K562 treated with DMSO at 1 percent for 4 hours (cell line): ENCODE results near the gene PRICKLE4. TPM values are rescaled to one million over a fixed set of nuclear protein-coding genes. Genes with fewer than 3 reads are reported as not detected.

Experiments used
- total RNA-seq: library from RNA; unstranded; fragments of 300-600 nt; gene quantifications from 2 replicates; pipeline ENCODE4 v1.2.3, GENCODE V29; 2022; ENCODE audit not compliant: insufficient read depth

Gene PRICKLE4
- 1.2 TPM in 1 of 2 replicates, not detected in the other for total RNA-seq

GRCh38 chr6:41780551-41781365 is at the start of gene PRICKLE4:
PRICKLE4 (plus strand) TSS chr6:41780782; CDS start chr6:41783474, 2,692 bp downstream.

GRCh38 chr6:41735427-41736185 is 45.0 kb upstream of the PRICKLE4 start, which contains the start of gene TFEB:
TFEB (minus strand) TSS chr6:41735608; CDS start chr6:41691213, 44,395 bp downstream.

GRCh38 chr6:41747256-41748101 is 33.1 kb upstream of the PRICKLE4 start, which contains the start of gene PGC:
PGC (minus strand) TSS chr6:41747397; CDS start chr6:41747334, 63 bp downstream.

GRCh38 chr6:41779788-41780550 is 613 bp upstream of the PRICKLE4 start, which contains the start of gene FRS3:
FRS3 (minus strand) TSS chr6:41779900; CDS start chr6:41776987, 2,913 bp downstream.

GRCh38 chr6:41787219-41787917 is 6.8 kb downstream of the PRICKLE4 start, which contains the start of gene TOMM6:
TOMM6 (plus strand) TSS chr6:41787694; CDS start chr6:41787698, 4 bp downstream.

Other genes with a start within 250 kb of the PRICKLE4 start
- gene FOXP4, start 234.4 kb upstream of the PRICKLE4 start, total RNA-seq, result 31.3 and 41.6 TPM in 2 replicates
- not detected in 2 replicates for gene MDFI, start 142.3 kb upstream of the PRICKLE4 start, total RNA-seq
- gene TFEB, start 45.2 kb upstream of the PRICKLE4 start, total RNA-seq, result 2.4 and 3.4 TPM in 2 replicates
- 1.0 and 1.1 TPM in 2 replicates for gene PGC, start 33.4 kb upstream of the PRICKLE4 start, total RNA-seq
- 4.5 and 5.4 TPM in 2 replicates for gene FRS3, start 882 bp upstream of the PRICKLE4 start, total RNA-seq
- gene TOMM6, start 6.9 kb downstream of the PRICKLE4 start, total RNA-seq, result 449 and 456 TPM in 2 replicates
- 7.7 and 10.6 TPM in 2 replicates for gene USP49, start 114.6 kb downstream of the PRICKLE4 start, total RNA-seq
- 14.9 and 17.4 TPM in 2 replicates for gene MED20, start 140.4 kb downstream of the PRICKLE4 start, total RNA-seq
- gene BYSL, start 140.7 kb downstream of the PRICKLE4 start, total RNA-seq, result 14.5 and 17.8 TPM in 2 replicates
- 168 and 178 TPM in 2 replicates for gene CCND3, start 161.0 kb downstream of the PRICKLE4 start, total RNA-seq